HS-27A (cell line): ENCODE results near the gene LILRA1.
"Not testable (repeated sequence)": the region's sequence is repeated elsewhere in the genome, so short reads cannot be mapped to it uniquely, and the experiment has no call there.

ENCODE experiments used
- DNase-seq: peaks from one replicate; pipeline ENCODE4 v3.0.0-alpha.2; 2012; ENCODE audit warnings: low read depth, missing footprints

Gene LILRA1

DNA sequence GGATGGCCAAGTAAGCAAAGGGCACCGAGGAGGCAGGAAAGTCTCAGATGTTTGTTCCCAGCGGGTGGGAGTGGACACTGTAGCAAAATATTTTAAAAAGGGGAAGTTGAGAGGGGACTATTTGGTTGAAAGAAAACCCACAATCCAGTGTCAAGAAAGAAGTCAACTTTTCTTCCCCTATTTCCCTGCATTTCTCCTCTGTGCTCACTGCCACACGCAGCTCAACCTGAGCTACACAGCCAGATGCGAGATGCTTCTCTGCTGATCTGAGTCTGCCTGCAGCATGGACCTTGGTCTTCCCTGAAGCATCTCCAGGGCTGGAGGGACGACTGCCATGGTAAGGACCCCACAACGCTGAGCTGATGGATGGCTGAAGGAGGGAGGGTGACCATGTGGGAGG lies at the start of gene LILRA1:
TSS of gene LILRA1 (plus strand) at position 188 of the 400 bp plus-strand sequence. CDS start 613 bp downstream, outside the sequence.
- DNase-seq = not testable (repeated sequence)

GRCh38 chr19:54548806-54549205 lies 44.6 kb upstream of the LILRA1 start:
- DNase-seq = no peak

- no peak for DNase-seq
Observed at GRCh38 chr19:54549224-54549623, 44.2 kb upstream of the LILRA1 start.

- DNase-seq = no peak
Observed at GRCh38 chr19:54551293-54551692, 42.1 kb upstream of the LILRA1 start.

DNA sequence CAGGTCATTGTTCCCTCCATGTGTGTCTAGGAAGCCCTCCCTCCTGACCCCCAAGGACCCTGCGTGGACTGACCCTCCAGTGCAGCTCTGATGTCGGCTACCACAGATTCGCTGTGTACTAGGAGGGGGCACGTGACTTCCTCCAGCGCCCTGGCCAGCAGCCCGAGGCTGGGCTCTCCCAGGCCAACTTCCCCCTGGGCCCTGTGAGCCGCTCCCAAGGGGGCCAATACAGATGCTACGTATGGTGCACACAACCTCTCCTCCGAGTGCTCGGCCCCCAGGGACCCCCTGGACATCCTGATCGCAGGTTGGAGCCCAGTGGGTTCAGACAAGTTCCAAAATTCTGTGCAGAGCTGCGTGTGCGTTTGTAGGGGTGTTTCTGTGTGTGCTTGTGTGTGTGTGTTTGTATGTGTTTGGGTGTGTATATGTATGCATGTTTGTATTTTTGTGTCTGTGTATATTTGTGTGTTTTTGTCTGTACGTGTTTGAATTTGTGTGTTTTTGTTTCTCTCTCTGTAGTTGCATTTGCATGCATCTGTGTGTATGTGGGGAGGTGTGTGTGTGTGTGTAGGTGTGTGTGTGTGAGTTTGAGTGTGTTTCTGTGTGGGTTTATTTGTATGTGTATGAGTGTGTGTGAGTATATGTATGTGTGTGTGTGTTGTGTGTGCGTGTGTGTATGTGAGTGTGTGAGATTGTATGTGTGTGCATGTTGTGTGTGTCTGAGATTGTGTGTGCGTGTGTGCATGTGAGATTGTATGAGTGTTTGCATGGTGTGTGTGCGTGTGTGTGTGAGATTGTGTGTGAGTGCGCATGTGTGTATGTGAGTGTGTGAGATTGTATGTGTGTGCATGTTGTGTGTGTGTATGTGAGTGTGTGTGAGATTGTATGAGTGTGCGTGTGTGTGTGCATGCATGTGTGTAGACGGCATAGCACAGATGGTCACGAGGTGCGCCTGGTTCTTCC lies 41.2 kb upstream of the LILRA1 start:
- DNase-seq = no peak

- no peak for DNase-seq
Observed at GRCh38 chr19:54552913-54553310, 40.5 kb upstream of the LILRA1 start.

DNA sequence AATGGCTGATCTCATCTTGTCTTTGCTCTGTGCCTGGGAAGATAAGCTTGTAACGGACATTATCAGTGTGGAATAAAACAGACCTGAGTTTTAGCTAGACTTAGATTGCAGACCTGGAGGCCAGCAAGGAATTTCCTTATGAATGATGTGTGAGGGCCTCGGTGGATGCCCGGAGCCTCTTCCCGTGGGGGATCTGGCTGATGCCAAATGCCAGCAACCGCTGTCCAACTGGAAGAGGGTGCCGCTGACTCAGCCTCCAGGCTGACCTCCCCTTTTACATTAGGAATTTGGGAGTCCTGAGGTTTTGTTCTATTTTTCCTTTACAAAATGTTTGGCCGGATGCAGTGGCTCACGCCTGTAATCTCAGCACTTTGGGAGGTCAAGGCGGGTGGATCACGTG lies 39.4 kb upstream of the LILRA1 start:
- DNase-seq = no peak

DNA sequence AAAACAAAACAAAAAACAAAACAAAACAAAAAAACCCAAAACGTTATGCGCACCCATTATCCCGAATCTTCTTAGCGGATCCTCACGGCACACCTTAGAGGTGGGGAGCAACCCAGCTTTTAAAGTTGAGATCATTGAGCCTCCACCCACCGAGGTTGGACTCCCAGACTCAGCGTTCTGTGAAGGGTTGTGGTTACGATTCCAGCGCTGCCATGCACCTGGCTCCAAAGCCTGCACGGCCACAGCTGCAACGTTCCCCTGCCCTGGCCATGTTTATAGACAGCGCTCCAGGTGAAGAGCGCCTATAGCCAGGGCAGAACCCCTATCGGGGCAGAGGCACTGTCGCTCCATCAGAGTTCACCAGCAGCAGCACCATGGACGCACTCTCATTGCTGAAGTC lies 38.5 kb upstream of the LILRA1 start:
- no peak for DNase-seq

GRCh38 chr19:54556194-54556593 lies 37.2 kb upstream of the LILRA1 start:
- DNase-seq = no peak

- no peak for DNase-seq
Observed at GRCh38 chr19:54558339-54558738, 35.1 kb upstream of the LILRA1 start.

GRCh38 chr19:54560881-54561385 lies 32.5 kb upstream of the LILRA1 start:
- no peak for DNase-seq

- no peak for DNase-seq
Observed at GRCh38 chr19:54561840-54562239, 31.6 kb upstream of the LILRA1 start.

GRCh38 chr19:54563206-54563605 lies 30.2 kb upstream of the LILRA1 start:
- not testable (repeated sequence) for DNase-seq

GRCh38 chr19:54570316-54570715 lies 23.1 kb upstream of the LILRA1 start:
- DNase-seq = no peak

DNA sequence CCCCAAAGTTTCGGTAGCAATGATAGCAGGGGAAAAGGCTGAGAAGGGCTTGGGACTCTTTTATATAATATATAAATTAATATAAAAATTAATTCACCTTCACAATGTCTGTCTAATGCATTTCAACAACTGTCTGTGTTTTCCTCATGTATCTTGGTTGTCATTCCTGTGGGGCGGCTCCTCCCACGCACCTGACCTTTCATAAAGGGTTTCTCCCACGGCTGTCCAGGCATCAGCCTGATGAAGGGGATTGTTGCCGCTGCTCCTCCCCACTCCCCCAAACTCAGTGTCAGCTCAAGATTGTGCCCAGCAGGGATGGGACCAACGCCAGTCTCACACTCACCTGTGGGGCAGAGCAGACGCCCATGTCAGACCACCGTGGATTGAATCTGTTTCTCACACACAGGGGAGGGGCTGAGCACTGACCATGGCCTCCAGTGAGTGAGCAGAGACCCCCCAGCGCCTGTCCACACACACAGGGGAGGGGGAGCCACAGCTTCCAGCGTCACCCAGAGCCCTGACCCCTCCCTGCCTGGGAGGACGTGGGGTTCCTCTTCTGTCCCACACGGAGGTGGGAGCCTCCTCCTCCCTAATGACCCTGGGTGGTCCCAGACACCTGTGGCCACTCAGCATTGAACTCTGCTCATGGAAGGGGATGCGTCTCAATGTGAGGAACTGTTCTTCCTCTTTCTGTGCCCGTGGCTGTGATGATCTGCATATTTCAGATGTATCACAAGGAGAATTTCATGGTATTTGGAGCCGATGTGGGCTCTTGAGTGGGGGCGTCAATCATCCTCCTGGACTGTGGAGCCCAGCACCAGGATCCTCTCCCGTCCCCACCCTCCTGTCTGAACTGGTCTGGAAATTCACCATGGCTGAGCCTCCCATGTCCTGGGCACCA lies 21.5 kb upstream of the LILRA1 start:
- not testable (repeated sequence) for DNase-seq

DNA sequence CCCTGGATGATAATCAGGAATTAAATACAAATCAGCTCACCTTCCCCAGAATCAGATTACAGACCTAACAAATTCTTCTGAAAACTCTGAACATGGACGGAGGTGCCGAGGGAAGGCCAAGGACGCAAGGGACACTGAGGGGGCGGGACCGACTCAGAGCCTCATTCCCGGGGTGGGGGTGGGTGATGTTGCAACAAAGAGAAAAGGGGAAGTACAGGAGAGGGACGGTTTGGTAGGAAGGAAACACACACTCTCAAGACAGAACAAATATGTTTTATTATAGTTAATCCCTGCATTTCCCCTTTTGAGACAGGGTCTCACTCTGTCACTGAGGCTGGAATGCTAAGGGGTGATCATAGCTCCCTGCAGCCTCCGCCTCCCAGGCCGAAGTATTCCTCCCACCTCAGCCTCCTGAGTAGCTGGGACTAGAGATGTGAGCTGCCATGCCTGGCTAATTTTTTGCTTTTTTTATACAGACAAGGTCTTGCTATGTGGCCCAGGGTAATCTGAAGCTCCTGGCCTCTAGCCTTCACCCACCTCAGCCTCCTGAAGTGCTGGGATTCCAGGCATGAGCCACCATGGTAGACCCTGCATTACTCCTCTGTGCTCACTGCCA lies 20.6 kb upstream of the LILRA1 start:
- DNase-seq = no peak

GRCh38 chr19:54573330-54573872 lies 20.0 kb upstream of the LILRA1 start, which contains the start of gene LILRA2:
Gene LILRA2 (plus strand): TSS chr19:54573790. CDS start chr19:54573879, 89 bp downstream.
- DNase-seq = no peak

GRCh38 chr19:54574051-54574450 lies 19.4 kb upstream of the LILRA1 start:
- no peak for DNase-seq

- DNase-seq = no peak
Observed at GRCh38 chr19:54574527-54575056, 18.8 kb upstream of the LILRA1 start.

DNA sequence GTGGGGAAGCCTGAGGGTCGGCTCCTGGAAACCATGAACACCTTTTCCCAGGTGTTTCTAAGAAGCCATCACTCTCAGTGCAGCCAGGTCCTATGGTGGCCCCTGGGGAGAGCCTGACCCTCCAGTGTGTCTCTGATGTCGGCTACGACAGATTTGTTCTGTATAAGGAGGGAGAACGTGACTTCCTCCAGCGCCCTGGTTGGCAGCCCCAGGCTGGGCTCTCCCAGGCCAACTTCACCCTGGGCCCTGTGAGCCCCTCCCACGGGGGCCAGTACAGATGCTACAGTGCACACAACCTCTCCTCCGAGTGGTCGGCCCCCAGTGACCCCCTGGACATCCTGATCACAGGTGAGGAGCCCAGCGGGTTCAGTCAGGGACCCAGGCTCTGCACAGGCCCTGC lies 18.2 kb upstream of the LILRA1 start:
- not testable (repeated sequence) for DNase-seq

DNA sequence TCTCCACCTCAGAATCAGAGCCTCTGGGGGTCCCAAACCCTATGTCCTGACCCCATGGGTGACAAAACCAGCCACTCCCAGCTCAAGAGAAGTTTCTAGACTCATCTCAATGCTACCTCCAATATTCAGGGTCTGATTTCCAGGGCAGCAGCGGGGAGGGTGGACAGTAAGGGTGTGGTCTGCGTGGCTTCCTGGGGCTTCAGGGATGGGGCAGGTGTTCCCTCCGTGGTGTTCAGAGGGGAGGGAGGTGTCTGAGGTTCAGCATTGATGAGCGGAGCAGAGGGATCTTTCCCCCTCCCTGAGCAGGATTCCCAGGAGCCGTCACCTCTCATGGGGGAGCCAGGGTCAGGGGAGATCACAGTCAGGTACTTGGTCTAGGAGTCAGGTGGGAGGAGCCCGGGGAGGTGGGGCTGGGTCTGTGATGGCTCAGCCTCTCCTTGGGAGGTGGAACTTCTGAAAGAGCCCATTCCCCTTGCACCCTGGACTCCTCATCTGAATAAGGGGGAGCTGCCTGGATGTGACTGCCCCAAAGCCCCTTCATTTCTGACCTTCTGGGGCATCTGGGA lies 16.9 kb upstream of the LILRA1 start:
- no peak for DNase-seq
